H7 (cell line): ENCODE results near the gene TMUB1. TPM values are rescaled to one million over a fixed set of nuclear protein-coding genes. Genes with fewer than 3 reads are reported as not detected.
"Not testable (repeated sequence)": the region's sequence is repeated elsewhere in the genome, so short reads cannot be mapped to it uniquely, and the experiment has no call there.

Experiments
- DNase-seq: peaks from one replicate; pipeline ENCODE4 v3.0.0; 2012
- H3K27me3 ChIP-seq: 2 replicates; pipeline ENCODE4 v1.6.0; 2011; ENCODE audit warnings: mild to moderate bottlenecking, low read length; ENCODE audit not compliant: control insufficient read depth, insufficient read depth
- H3K36me3 ChIP-seq: replicated peaks from 2 replicates; pipeline ENCODE4 v1.5.1; 2011; ENCODE audit warnings: low read length; ENCODE audit not compliant: control insufficient read depth, insufficient read depth
- H3K4me3 ChIP-seq: 2 replicates; pipeline ENCODE4 v1.5.1; 2011; ENCODE audit warnings: low read depth, mild to moderate bottlenecking, control low read depth, low read length, moderate library complexity; ENCODE audit not compliant: insufficient read depth
- total RNA-seq: library from RNA; depleted of rRNA; stranded (reverse); fragments of >200 nt; shearing (Covaris generic); gene quantifications from 2 replicates; pipeline ENCODE4 v1.2.3, GENCODE V29; 2014

TMUB1 gene
- total RNA-seq, 1 experiment from 2014 or later, result 73.4 TPM

- peak; percentile 89 for DNase-seq
- no peaks in the 10 kb centered on the region for H3K36me3 ChIP-seq
- peaks cover 7% of the 10 kb centered on the region for H3K27me3 ChIP-seq
- H3K4me3 ChIP-seq, result peak overlapping the region; percentile 84
Observed at GRCh38 chr7:151056666-151057505, 26.4 kb downstream of the TMUB1 start.

GRCh38 chr7:151056283-151056665 is 27.0 kb downstream of the TMUB1 start:
- Histone ChIP-seq H3K4me3 (no peak overlapping the region), H3K36me3 (no peaks in the 10 kb centered on the region)
- no peak for DNase-seq

GRCh38 chr7:151053751-151054150 is 29.5 kb downstream of the TMUB1 start:
- Histone ChIP-seq H3K36me3 (no peaks in the 10 kb centered on the region), H3K27me3 (peaks cover 22% of the 10 kb centered on the region), H3K4me3 (no peak overlapping the region)
- no peak for DNase-seq

More at GRCh38 chr7:151056283-151056665, 27.0 kb downstream of the TMUB1 start:
- peaks cover 11% of the 10 kb centered on the region for H3K27me3 ChIP-seq

GRCh38 chr7:151053096-151053495 is 30.2 kb downstream of the TMUB1 start:
- no peaks in the 10 kb centered on the region for H3K36me3 ChIP-seq
- no peak overlapping the region for H3K4me3 ChIP-seq
- peaks cover 22% of the 10 kb centered on the region for H3K27me3 ChIP-seq
- no peak for DNase-seq

- peak; percentile 95 for DNase-seq
- Histone ChIP-seq H3K36me3 (no peaks in the 10 kb centered on the region), H3K4me3 (peak overlapping the region; percentile 10; the same call in 1 of the 2 replicates), H3K27me3 (peaks cover 18% of the 10 kb centered on the region)
Observed at GRCh38 chr7:151051108-151051507, 32.2 kb downstream of the TMUB1 start.

GRCh38 chr7:151048911-151049463 is 34.3 kb downstream of the TMUB1 start:
- peaks cover 18% of the 10 kb centered on the region for H3K27me3 ChIP-seq
- H3K36me3 ChIP-seq, result no peaks in the 10 kb centered on the region
- no peak for DNase-seq
- H3K4me3 ChIP-seq, result no peak overlapping the region

- Histone ChIP-seq H3K36me3 (no peaks in the 10 kb centered on the region), H3K4me3 (no peak within 1 kb of the TSS), H3K27me3 (peaks cover 18% of the 10 kb centered on the region)
- DNase-seq, result no peak
Observed at GRCh38 chr7:151047976-151048815, 35.1 kb downstream of the TMUB1 start, which contains the start of gene ASIC3. Gene ASIC3 (plus strand): TSS chr7:151048531. CDS start chr7:151048886, 355 bp downstream.

GRCh38 chr7:151046603-151047573 is 36.4 kb downstream of the TMUB1 start:
- Histone ChIP-seq H3K27me3 (peaks cover 17% of the 10 kb centered on the region), H3K4me3 (no peak overlapping the region), H3K36me3 (no peaks in the 10 kb centered on the region; the same call in 1 of the 2 replicates)
- no peak for DNase-seq

GRCh38 chr7:151045967-151046366 is 37.3 kb downstream of the TMUB1 start:
- no peak overlapping the region for H3K4me3 ChIP-seq
- H3K27me3 ChIP-seq, result peaks cover 12% of the 10 kb centered on the region
- no peak for DNase-seq
- no peaks in the 10 kb centered on the region; the same call in 1 of the 2 replicates for H3K36me3 ChIP-seq

GRCh38 chr7:151045262-151045661 is 38.0 kb downstream of the TMUB1 start:
- H3K27me3 ChIP-seq, result peaks cover 6% of the 10 kb centered on the region
- DNase-seq, result no peak
- H3K36me3 ChIP-seq, result no peaks in the 10 kb centered on the region; the same call in 1 of the 2 replicates
- H3K4me3 ChIP-seq, result no peak overlapping the region

- no peaks in the 10 kb centered on the region; the same call in 1 of the 2 replicates for H3K36me3 ChIP-seq
- no peak for DNase-seq
- H3K27me3 ChIP-seq, result no peaks in the 10 kb centered on the region; the same call in 1 of the 2 replicates
Observed at GRCh38 chr7:151043959-151044358, 39.3 kb downstream of the TMUB1 start.

GRCh38 chr7:151043449-151043848 is 39.8 kb downstream of the TMUB1 start:
- not testable (repeated sequence) for H3K27me3 ChIP-seq, H3K4me3 ChIP-seq, H3K36me3 ChIP-seq, DNase-seq

More at GRCh38 chr7:151043959-151044358, 39.3 kb downstream of the TMUB1 start:
- no peak overlapping the region for H3K4me3 ChIP-seq

- Histone ChIP-seq H3K4me3 (no peak overlapping the region), H3K36me3 (no peaks in the 10 kb centered on the region; the same call in none of the 2 replicates), H3K27me3 (no peaks in the 10 kb centered on the region)
- DNase-seq, result no peak
Observed at GRCh38 chr7:151040616-151041375, 42.5 kb downstream of the TMUB1 start.
